ENCODE results near the gene SLAMF7. TPM values are rescaled to one million over a fixed set of nuclear protein-coding genes. Genes with fewer than 3 reads are reported as not detected.

SLAMF7 gene
- total RNA-seq, 1 experiment from 2014 or later, result 3.6 TPM

DNA sequence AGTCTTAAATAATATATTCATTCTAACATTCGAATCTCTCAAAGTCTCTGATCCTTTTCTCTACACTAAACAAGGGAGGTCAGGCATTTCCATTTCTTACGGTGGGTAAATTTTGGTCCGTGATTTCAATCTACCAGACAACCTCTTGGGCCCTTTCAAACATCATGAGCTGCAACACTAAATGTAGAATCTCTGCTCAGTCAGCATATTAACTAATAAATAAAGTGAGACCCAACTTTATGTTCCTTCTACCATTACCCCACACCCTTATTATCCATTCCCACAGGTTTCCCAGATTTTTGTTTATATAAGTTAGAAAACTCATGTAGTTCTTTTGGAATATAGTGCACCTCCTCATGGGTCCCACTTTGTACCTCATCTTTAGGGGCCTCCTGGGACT lies 24.9 kb downstream of the SLAMF7 start:
- no peaks in the 10 kb centered on the region for H3K9me2 ChIP-seq (ENCODE audit: insufficient read depth)
- no peaks in the 10 kb centered on the region for H3K79me2 ChIP-seq (ENCODE audit: low read depth)
- intact Hi-C loops (cut with micrococcal nuclease; ENCODE audit: unreplicated experiment), result no loop called here
- ChIA-PET CTCF (no interaction called here), POLR2A (ENCODE audit: unreplicated experiment) (interaction anchor here (0.7 kb wide), 1 partner anchor 281 kb away, joined by 3 read pairs; no protein-coding TSS in a partner anchor)
- no peaks in the 10 kb centered on the region for H3K36me3 ChIP-seq (ENCODE audit: low read depth)
- TF ChIP-seq, protein P1, sequence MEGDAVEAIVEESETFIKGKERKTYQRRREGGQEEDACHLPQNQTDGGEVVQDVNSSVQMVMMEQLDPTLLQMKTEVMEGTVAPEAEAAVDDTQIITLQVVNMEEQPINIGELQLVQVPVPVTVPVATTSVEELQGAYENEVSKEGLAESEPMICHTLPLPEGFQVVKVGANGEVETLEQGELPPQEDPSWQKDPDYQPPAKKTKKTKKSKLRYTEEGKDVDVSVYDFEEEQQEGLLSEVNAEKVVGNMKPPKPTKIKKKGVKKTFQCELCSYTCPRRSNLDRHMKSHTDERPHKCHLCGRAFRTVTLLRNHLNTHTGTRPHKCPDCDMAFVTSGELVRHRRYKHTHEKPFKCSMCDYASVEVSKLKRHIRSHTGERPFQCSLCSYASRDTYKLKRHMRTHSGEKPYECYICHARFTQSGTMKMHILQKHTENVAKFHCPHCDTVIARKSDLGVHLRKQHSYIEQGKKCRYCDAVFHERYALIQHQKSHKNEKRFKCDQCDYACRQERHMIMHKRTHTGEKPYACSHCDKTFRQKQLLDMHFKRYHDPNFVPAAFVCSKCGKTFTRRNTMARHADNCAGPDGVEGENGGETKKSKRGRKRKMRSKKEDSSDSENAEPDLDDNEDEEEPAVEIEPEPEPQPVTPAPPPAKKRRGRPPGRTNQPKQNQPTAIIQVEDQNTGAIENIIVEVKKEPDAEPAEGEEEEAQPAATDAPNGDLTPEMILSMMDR (conservative IDR thresholded peaks at IDR 0.05), result no peak
- no peak for TF ChIP-seq EZH2 (IDR thresholded peaks at IDR 0.05; ENCODE audit: low read depth)
- H3K27ac ChIP-seq, result no peak overlapping the region
- H3K27me3 ChIP-seq (ENCODE audit: insufficient read depth, low read depth), result no peaks in the 10 kb centered on the region
- no TSS peak for BruUV-seq (replicated peaks)
- no peaks in the 10 kb centered on the region for H3F3A ChIP-seq (ENCODE audit: insufficient read depth, low read depth)
- no peak overlapping the region for H2AFZ ChIP-seq
- no peak overlapping the region for H3K4me2 ChIP-seq
- no peaks in the 10 kb centered on the region for H3K9me3 ChIP-seq (ENCODE audit: insufficient read depth, low read depth)
- H4K20me1 ChIP-seq (ENCODE audit: insufficient read depth), result no peaks in the 10 kb centered on the region
- H3K4me1 ChIP-seq (replicated peaks; ENCODE audit: insufficient read depth), result no peaks in the 10 kb centered on the region
- DNase-seq, result no peak
- H3K4me3 ChIP-seq, result no peak overlapping the region

DNA sequence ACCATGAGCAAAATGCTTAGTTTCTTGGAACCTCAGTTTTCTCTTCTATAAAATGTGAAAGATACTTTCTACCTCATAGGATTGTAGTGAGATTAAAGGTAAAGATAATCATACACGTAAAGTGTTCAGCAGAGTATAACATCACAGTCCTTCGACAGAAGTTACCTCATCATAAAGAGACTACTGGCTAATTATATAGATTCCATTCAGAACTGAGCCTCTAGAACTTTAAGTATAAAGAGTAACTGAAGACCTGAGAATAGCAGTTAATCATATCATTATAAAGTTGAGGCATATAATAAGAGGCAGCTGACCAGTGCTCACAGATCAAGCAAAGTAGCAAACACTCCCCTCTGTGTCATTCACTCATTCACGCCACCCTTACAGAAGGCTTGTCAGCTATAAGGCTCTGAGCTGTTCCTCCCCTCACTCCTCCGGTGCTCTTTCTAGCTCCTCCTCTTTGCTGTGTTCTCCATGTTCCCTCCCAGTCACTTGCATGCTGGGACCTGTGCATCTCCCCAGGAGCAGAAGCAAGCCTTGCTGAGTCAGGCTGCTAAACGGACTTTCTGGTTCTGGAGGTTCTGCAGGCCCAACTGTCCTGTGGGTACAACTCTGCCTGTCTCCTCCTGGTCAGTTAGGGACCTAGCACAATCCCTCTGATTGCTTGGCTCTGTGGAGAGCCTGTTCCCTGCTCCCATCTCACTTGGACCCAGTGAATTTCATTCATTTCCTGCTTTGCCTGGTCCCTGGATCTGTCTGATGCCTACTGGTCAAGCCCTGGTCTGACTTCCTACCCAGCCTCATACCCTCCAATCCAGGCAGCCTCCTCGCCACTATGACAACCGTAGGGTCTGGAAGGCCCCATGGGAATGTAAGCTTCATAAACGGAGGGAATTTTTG lies 28.6 kb downstream of the SLAMF7 start:
- H3K4me2 ChIP-seq, result no peak overlapping the region
- no peaks in the 10 kb centered on the region for H3K9me3 ChIP-seq (ENCODE audit: insufficient read depth, low read depth)
- H3K9me2 ChIP-seq (ENCODE audit: insufficient read depth), result no peaks in the 10 kb centered on the region; the same call in 1 of the 2 replicates
- no peak overlapping the region for H3K27ac ChIP-seq
- H3K79me2 ChIP-seq (ENCODE audit: low read depth), result no peaks in the 10 kb centered on the region
- no peaks in the 10 kb centered on the region for H3K4me1 ChIP-seq (replicated peaks; ENCODE audit: insufficient read depth)
- POLR2A ChIA-PET (ENCODE audit: unreplicated experiment), result no interaction called here
- intact Hi-C loops (cut with micrococcal nuclease; ENCODE audit: unreplicated experiment), result no loop called here
- no peak for DNase-seq
- H3F3A ChIP-seq (ENCODE audit: insufficient read depth, low read depth), result no peaks in the 10 kb centered on the region
- no TSS peak for BruUV-seq (replicated peaks)
- no peak overlapping the region for H3K4me3 ChIP-seq
- no peaks in the 10 kb centered on the region for H3K27me3 ChIP-seq (ENCODE audit: insufficient read depth, low read depth)
- H3K36me3 ChIP-seq (ENCODE audit: low read depth), result no peaks in the 10 kb centered on the region
- CTCF ChIA-PET, result interaction anchor here (1.6 kb wide), 1 partner anchor 13 kb away, joined by 7 read pairs; no protein-coding TSS in a partner anchor
- TF ChIP-seq, protein P1 (conservative IDR thresholded peaks at IDR 0.05), result no peak
- TF ChIP-seq EZH2 (IDR thresholded peaks at IDR 0.05; ENCODE audit: low read depth), result no peak
- H2AFZ ChIP-seq, result no peak overlapping the region; the same call in 1 of the 2 replicates
- no peaks in the 10 kb centered on the region for H4K20me1 ChIP-seq (ENCODE audit: insufficient read depth)

DNA sequence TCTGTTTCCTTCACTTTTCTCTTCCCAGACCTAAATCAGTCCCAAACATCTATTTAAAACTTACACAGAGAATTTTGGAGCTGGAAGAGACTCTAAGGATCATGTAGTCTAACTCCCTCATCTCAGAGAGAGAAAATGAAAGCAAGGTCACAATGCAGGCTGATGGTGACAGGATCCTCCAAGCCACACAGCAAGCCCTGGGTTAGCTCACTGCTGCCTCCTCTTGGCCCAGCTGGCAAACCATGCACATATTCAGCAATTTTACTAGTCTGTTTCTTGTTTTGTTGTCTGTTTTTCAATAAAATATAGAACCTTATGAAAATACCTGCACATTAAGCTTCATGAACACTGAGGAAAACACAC lies 29.2 kb downstream of the SLAMF7 start:
- no peaks in the 10 kb centered on the region; the same call in 1 of the 2 replicates for H3K9me2 ChIP-seq (ENCODE audit: insufficient read depth)
- H3K4me3 ChIP-seq, result no peak overlapping the region
- H3K4me2 ChIP-seq, result no peak overlapping the region
- no TSS peak for BruUV-seq (replicated peaks)
- POLR2A ChIA-PET (ENCODE audit: unreplicated experiment), result no interaction called here
- no peaks in the 10 kb centered on the region for H3K4me1 ChIP-seq (replicated peaks; ENCODE audit: insufficient read depth)
- TF ChIP-seq, protein P1 (conservative IDR thresholded peaks at IDR 0.05), result peak; percentile 37
- TF ChIP-seq EZH2 (IDR thresholded peaks at IDR 0.05; ENCODE audit: low read depth), result no peak
- CTCF ChIA-PET, result interaction anchor here (1.6 kb wide), 1 partner anchor 13 kb away, joined by 7 read pairs; no protein-coding TSS in a partner anchor
- H3K27ac ChIP-seq, result no peak overlapping the region
- H3K9me3 ChIP-seq (ENCODE audit: insufficient read depth, low read depth), result no peaks in the 10 kb centered on the region
- intact Hi-C loops (cut with micrococcal nuclease; ENCODE audit: unreplicated experiment), result no loop called here
- no peaks in the 10 kb centered on the region for H3F3A ChIP-seq (ENCODE audit: insufficient read depth, low read depth)
- no peaks in the 10 kb centered on the region for H4K20me1 ChIP-seq (ENCODE audit: insufficient read depth)
- no peaks in the 10 kb centered on the region for H3K79me2 ChIP-seq (ENCODE audit: low read depth)
- no peak overlapping the region for H2AFZ ChIP-seq
- DNase-seq, result no peak
- H3K27me3 ChIP-seq (ENCODE audit: insufficient read depth, low read depth), result no peaks in the 10 kb centered on the region
- no peaks in the 10 kb centered on the region for H3K36me3 ChIP-seq (ENCODE audit: low read depth)

All from PC-9 (cell line).